ENCODE results near the gene RPL14.
"Not testable (repeated sequence)": the region's sequence is repeated elsewhere in the genome, so short reads cannot be mapped to it uniquely, and the experiment has no call there.

The RPL14 gene

DNA sequence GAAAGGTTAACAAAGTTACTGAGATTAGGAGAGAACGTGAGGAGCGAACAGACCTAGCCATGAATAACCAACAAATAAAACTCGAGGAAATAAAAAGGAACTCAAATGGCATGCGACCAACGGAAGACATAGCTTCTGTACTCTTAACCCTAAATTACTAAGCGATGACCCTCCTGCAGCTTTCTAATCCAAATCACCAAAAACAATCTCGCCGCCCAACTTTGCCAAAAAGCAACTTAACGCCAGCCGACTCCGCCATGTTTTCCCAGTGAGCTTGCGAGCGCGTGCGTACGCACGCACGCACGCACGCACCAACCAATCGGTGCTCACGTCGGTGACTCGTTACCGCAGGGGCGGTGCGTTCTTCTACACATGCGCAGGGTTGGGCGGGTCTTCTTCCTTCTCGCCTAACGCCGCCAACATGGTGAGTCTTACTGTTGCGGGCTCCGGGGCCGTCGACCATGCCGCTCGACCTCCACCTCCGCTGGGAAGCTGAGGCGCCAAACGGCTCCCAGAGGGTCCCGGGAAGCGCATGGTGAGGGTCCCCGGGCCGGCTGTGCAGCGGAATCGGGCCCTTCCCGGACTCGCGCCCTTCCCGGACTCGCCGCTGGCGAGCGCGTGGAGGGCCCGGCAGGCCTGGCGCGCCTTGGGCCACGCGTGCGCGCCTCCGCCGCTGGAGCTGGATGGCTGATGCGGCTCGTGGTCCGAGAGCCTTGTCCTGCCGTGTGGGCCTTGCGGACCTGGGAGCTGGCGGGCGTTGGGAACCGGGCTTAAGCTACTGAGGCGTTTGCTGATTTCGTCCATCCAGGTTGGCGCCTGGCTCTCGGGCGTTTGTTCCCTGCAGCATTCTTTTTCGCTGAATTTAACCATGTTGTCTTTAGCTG is at the start of gene RPL14:
TSS of gene RPL14 (plus strand) at position 400 of the 884 bp plus-strand sequence. CDS start at position 533, 133 bp downstream.
- DNase-seq, result peak; percentile 96

GRCh38 chr3:40407611-40408010 is 49.5 kb upstream of the RPL14 start:
- no peak for DNase-seq

GRCh38 chr3:40414270-40414669 is 42.9 kb upstream of the RPL14 start:
- no peak for DNase-seq

DNA sequence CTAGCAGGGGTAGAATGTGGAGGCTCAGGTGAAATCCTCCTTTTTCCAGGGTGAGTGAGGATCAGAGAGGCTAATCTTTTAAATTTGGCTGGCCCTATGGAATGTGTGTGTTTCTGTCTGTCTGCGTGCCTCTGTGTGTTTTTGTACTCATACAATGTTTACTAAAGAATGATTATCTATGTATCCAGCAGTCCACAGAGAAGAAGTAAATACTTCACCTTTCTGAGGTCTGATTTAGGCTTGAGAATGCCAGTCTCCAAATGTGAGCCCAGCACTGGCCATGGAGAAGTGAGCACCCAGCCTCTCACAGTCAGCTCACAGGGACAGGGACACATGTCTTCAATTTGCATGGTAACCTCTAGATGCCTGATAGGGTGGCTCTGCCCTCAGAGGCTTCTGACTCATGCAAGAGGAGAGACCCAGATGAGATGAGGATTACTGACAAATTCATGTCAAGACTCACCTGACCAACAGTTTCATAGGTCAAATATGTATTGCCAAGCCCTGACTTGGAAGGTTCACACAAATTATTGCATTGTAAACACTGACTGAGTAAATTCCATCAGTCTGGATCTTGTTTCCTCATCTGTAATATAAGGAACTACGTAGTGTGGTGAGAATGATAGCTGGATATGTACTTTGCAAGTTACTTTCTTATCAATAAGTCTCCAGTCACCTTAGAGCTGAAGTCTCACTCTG is 39.1 kb upstream of the RPL14 start:
- DNase-seq, result no peak

DNA sequence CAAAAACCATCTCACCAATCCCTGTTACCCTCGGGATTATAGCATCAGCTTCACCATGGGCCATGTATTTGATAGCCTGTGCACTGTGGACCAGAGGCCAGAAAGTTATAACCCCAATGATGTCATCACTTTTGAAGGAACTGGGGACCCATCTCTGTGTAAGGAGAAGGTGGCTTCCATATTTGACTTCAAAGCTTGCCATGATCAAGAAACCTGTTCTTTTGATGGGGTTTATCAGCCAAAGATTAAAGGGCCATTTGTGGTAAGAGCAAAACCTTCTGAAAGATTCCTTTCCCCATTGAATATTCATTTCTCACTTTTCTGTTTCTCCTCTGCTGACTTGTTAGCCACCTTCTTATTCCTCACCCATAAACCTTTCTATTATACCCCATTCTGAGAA is 34.3 kb upstream of the RPL14 start:
- no peak for DNase-seq

DNA sequence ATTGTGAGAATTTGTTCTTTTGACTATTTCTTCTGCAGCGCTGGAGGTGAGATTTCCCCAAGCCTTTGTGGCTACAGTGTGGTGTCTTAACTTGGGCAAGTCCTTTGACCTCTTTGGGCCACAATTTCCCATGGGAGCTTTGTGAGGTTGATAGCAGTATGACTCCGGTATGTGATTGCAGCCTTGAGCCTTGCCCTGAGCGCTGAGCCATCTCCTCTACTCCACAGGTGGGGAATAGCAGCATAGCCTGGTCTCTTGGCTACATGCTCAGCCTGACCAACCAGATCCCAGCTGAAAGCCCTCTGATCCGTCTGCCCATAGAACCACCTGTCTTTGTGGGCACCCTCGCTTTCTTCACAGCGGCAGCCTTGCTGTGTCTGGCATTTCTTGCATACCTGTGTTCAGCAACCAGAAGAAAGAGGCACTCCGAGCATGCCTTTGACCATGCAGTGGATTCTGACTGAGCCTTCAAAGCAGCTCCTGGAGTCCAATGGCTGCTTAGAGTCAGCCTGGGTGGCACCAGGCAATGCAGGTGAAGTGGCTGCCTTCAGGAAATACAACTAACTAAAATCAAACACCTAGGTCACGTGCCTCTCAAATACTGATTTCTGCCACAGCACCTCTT is 30.0 kb upstream of the RPL14 start:
- no peak for DNase-seq

DNA sequence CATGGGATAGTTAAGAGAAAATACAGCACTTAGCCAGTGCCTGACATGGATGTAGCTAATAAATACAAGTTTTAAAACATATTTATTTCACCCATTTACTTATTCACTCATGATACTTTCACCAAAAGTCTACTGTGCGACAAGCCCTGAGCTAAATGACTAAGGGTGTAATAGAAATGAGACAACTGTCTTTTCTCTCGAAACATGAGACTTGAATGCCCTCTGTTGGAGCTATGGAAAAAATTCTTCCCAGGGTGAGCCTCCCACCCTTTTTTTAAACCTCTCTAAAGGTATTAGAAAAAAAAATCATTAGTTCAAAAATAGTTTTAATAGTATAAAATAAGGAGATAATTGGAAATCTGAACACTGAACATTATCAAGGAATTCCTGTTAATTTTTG is 24.3 kb upstream of the RPL14 start:
- no peak for DNase-seq

- DNase-seq, result no peak
These were observed 19.2 kb upstream of the RPL14 start for GRCh38 chr3:40437889-40438288.

GRCh38 chr3:40445062-40445461 is 12.1 kb upstream of the RPL14 start:
- DNase-seq, result no peak

- DNase-seq, result no peak
These were observed 11.3 kb upstream of the RPL14 start for GRCh38 chr3:40445880-40446279.

GRCh38 chr3:40450438-40450837 is 6.7 kb upstream of the RPL14 start:
- DNase-seq, result no peak

DNA sequence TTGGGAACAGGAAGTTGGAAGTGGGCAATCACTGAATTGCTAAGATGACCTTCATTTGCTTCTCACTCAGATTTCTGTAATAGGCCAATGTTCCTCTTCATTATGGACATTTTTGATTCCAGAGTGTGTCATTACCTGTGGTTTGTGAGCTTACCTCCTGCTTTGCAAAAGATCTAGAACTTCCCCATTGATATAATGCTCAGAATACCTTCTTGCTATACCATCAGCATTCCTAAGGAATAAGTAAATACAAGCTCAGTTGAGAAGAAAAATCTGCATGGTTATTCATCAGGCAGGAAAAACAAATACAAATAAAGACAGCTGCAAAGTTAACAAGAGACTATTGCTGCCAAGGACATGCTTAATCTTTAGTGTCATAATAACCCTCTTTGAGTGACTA is 5.6 kb upstream of the RPL14 start:
- no peak for DNase-seq

- DNase-seq, result no peak
These were observed 5.1 kb upstream of the RPL14 start for GRCh38 chr3:40452057-40452456.

DNA sequence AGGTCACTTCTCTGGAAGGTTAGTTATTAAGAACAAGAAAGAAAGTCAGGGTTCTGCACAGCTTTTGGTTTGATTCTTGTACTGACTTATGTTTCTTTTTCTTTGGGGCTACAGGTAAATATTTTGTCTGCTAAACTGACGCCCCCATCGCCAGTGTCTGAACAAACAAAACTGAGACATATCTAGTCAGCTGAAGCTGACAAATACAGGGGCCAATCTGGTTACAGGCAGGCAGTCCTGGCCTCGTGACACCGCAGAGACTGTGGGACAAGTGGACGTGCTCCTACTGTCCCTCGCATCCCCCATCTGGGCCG is 4.6 kb upstream of the RPL14 start:
- DNase-seq, result no peak

DNA sequence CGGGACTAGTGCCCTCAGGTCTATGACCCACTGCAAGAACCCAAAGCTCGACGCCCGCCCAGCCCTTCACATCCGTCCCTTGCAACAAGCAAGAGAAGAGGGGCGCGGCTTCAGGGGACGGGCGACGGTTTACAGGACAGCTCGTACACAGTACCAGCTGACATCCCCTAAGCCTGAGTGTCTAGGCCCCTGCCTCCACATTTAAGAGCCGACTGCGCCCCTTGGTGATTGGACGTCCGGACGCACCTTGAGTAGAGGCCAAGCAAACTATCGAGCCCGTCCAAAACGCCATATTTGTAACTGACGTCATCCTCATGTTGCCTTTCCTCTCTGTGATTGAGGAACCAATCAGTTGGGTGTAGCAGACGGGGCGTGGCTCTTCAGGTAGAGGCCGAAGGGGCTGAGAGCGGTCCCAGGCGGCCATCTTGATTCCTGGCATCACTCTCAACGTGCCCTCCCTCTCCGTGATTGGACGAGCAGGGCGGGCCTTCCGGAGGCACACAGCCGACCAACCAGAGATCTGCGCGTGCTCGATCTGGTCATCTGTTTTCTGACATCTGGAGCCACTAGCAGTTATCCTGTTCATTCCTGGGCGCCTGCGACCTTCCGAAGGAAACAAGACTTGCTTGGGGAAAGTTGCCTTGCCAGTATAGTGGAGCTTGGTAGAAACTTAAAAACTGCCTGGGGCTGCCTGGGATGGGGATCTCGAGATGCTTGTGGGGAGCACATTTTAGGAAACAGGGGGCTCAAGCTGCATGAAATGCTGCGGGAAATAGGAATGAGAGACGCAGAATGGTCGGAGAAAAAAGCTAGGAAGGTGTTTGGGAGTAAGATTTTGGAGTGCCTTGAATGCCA is 4.0 kb upstream of the RPL14 start:
- peak; percentile 97 for DNase-seq

DNA sequence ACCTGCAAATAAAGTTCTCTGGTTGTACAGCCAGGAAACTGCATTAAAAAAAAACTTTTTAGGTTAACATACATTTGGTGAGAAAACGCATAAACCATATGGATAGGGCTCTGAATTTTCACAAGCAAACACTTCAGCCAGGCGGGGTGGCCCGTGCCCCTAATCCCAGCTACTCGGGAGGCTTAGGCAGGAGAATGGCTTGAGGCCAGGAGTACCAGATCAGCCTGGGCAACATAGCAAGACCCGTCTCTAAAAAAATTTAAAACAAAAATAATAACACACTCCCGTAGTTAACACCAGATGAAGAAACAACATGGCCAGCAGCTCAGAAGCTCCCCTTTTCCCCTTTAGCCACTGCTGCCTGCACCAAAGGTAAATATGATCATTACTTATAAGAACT is 3.2 kb upstream of the RPL14 start:
- no peak for DNase-seq

DNA sequence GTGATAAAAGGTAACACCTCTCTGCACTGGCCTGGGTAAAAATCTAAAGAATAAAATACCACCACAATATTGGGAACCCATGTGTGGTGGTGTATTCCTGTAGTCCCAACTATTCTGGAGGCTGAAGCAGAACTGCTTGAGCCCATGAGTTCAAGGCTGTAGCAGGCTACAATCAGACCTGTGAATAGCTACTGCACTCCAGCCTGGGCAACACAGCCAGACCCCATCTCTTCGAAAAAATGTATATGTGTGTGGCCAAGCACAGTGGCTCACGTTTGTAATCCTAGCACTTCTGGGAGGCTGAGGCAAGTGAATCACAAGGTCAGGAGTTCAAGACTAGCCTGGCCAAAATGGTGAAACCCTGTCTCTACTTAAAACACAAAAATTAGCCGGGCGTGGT is 1.8 kb upstream of the RPL14 start:
- DNase-seq, result no peak

DNA sequence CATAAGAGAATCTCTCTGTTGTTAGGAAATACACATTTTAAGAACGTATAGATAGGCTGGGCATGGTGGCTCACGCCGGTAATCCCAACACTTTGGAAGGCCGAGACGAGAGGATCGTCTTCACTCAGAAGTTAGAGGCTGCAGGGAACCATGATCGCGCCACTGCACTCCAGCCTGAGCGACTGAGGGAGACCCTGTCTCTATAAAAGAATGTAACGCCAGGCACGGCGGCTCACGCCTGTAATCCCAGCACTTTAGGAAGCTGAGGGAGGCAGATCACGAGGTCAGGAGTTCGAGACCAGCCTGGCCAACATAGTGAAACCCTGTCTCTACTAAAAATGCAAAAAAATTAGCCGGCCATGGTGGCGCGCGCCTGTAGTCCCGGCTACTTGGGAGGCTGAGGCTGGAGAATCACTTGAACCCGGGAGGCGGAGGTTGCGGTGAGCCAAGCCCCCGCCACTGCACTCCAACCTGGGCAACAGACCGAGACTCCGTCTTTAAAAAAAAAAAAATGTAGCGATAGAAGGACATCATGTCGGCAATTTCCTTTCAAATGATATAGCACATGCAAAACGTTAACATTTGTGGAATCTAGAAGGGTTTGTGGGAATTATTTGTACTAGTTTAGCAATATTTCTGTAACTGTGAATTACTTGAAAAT is 730 bp upstream of the RPL14 start:
- no peak for DNase-seq

DNA sequence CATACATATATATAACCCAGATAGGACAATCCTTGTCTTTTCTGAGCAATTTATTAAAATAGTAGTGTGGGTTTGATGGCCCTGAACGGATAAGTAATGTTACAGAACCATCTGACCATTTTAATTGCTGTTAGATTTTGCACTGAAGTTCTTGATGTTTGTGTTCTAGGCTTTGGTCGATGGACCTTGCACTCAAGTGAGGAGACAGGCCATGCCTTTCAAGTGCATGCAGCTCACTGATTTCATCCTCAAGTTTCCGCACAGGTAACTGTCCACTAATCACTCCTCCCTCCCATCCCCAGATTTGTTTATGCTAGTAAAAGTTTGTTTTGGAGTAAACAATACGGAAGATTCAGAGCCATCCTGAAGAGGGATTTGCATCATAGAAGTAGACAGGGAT is 1.3 kb downstream of the RPL14 start:
- no peak for DNase-seq

GRCh38 chr3:40460481-40460880 is 3.3 kb downstream of the RPL14 start:
- DNase-seq, result not testable (repeated sequence)

DNA sequence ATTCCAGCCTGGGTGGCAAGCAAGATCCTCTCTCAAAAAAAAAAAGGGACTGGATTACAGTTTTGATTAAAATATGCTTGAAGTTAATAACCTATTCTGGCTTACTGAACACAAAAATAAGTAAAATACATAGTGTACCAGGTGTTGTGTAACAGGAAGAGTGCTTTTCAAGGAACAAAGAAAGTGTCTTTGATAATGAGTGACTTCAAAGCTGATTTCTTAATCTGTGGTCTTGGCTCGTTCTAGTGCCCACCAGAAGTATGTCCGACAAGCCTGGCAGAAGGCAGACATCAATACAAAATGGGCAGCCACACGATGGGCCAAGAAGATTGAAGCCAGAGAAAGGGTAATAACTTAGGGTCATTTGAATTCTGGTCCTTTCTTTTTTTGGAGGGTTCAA is 4.0 kb downstream of the RPL14 start:
- DNase-seq, result no peak

- not testable (repeated sequence) for DNase-seq
These were observed 5.7 kb downstream of the RPL14 start for GRCh38 chr3:40462838-40463237.

DNA sequence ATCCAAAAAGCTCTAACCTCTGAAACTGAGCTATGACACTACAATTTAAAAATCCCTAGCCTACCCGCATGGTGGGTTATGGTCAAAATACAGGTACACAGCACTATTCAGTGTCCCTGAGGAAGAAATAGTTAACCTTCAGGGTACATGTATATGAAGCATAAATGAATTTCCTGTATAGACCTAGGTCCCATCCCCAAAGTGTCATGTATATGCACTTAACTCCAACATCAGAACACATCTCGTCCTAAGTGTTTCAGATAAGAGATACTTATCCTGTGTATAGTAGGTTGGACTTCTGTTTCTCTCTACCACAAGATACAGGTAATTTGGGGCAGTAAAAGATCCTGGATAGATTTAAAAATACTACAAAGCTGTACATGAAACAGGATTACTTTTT is 6.4 kb downstream of the RPL14 start:
- DNase-seq, result no peak
